GM21381 (cell line): ENCODE measurements around the gene ARL2BP.

ENCODE experiments used
- ATAC-seq: cut with Tn5 transposase; IDR thresholded peaks from one replicate; pipeline ENCODE4 v1.9.1; 2021; ENCODE audit warnings: mild to moderate bottlenecking, moderate library complexity; ENCODE audit not compliant: unreplicated experiment

The ARL2BP gene

DNA sequence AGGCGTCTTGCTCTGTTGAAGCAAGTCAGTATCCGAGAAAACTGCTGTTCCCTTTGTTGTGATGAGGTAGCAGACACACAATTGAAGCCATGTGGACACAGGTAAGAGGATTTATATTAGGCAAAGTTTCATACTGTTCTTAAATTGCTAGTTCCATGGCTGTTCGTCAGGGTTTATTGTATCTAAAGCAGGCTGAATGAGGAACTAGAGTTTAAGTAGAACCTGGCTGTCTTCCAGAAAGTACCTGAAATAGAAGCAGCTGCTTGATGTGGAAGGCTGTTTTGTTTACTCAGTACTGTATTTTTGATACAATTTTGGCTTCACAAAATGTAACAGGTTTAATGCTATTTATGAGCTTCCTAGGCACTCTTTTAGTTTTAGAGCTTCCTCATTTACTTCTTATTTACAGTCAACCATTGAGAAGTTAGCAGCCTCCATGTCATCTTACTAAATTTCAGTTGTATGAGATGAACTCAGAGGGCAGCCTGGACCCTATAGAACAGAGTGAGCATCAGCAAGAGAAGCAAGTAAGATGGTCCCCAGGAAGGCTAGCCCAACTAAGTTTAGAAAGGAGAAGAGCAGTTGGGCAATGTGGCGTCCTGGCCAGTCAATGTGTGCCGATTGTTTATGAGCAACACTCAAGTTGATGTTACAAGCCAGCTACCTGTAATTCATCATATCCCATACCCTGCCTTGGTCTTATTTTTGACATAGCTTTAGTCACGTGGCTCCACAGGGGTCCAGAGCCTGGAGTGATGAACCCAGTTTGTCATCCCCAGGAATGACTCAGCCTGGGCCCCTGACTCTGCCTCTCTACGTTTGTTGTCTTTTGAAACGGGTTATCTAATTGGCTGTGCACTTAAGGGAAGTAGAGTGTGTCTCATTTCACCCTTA lies 9.7 kb upstream of the ARL2BP start:
- no peak for ATAC-seq

DNA sequence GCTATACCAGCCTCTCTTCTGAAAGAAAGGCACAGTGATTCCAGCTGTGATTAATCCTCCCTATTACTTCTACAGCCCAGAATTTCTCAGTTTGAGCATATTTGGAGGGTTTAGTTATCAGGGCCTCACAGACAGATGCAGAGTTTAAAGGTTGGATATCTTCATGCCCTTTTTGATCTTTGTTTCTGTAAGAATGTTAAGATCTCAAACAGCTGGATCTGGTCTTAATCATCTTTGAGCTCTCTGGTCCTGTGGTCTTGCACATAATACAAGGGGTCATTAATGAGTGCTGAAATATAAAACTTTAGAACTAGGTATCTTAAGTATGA lies 9.1 kb upstream of the ARL2BP start:
- ATAC-seq: no peak

DNA sequence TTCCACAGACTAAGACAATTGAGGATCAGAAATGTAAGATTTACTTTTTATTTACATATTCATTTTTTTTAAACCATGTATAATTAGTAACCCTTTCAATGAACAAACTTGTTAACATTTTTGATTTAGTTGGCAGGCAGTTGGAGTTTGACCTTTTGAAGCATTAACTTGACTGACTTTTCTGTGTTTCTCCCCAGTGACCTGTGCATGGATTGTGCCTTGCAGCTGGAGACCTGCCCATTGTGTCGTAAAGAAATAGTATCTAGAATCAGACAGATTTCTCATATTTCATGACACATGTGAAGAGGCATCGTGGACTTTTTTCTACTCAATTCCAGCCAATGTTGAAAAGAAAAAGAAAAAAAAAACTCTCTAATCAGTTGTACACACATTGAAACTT lies 6.4 kb upstream of the ARL2BP start:
- no peak for ATAC-seq

DNA sequence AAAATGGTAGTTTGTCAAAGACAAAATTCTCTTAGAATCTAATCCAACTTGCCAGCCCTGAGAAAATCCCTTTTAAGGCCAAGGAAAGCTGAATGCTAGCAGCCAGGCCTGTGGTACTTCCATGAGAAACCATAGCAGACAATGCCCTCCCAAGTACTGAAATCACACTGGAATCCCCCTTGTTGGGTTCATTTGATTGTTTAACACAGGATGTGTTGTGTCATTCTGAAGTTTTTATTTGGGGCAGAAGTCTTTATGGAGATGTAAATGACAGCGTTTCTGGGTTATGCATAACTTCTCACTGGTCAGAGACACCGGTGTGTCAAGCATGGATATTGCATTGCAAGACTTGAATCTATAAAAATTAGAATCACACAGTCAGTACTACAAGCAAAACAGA lies 6.0 kb upstream of the ARL2BP start:
- ATAC-seq: no peak

DNA sequence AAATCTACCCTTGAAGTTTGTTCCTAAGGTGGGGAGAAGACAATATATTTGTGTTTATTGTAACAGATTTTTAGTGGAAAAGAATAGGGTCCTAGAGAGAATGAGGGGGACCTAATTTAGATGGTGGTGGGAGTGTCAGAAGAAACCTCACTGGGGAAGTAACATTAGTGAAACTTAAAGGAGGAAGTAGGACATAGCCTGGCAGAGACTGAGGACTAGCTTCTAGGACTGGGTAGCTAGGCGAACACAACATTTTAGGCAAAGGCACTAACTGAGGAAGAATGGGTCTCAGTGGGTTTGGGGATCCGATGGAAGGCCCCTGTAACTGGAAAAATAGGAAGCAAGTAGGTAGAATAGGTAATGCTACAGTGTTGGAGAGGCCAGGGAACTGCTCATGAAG lies 4.2 kb upstream of the ARL2BP start:
- no peak for ATAC-seq

DNA sequence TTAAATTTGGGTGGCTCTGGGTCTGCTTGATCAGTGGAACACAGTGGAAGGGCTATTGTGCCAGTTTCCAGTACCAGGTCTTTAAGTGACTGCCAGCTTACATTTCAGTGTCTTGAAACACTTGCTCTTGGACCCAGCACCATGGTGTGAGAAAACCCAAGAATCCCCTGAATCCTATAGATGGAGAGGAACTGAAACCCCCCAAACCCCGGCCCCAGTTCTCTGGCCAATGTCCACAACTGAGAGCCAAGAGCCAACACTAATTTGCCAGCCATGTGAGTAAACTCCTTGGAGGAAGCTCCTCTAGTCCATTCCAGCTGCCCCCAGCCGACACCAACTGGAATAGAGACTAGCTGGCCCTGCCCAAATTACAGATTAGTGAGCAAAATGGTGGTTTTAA lies 2.4 kb upstream of the ARL2BP start:
- ATAC-seq: no peak

DNA sequence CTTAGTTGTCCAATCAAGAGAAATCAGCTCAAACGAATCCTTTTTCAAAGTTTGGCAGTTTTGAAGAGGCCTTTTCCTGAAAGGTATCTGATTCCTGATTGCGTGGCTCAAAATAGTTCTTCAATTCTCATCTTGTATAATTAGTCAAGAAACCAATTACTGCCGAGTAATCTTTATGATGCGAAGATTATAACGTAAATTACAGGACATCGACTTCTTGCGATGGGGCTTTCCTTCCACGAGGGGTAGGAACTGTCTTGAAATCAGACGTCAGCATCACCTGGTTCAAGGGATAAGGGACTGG lies 644 bp upstream of the ARL2BP start:
- no peak for ATAC-seq

DNA sequence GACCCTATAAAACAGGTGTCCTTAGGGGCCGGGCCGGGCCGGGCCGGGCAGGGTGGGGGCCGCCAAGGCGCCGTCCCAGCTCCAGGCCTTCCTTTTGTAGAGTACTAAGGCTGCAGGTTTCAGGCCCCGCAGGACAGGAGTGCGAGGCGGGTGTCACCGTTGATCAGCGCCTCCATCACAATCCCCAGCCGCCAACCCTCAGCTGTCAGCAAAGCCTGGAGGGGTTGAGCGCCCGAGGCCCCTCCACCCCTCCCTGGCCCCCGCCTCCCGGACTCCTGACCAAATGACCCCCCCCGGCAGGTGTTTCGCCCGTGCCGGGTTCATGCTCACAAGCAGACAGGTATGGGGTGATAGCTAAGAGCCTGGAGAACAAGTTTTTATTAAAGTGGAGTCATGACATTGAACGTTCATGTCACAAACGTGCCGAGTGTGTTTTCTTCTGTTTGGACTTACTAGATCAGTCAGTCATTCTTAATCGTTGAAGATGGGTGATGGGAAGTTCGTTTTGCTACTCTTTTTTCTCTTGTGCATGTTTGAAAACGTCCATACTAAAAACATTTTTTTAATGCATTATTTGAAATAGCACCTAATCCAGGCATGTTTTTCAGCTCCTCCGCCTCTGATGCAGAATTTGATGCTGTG lies 534 bp downstream of the ARL2BP start:
- ATAC-seq: no peak

DNA sequence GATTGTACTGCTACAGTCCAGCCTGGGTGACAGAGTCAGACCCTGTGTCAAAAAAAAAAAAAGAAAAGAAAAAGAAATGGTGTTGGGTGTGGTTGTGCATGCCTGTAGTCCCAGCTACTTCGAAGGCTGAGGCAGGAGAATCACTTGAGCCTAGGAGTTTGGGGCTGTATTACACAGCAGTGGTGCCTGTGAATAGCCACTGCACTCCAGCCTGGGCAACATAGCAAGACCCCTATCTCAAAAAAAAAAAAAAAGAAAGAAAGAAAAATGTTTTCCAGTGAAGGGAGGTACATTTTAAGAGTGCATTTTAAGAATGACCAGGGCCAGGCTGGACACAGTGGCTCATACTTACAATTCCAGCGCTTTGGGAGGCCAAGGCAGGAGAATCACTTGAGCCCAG lies 6.3 kb downstream of the ARL2BP start:
- no peak for ATAC-seq

DNA sequence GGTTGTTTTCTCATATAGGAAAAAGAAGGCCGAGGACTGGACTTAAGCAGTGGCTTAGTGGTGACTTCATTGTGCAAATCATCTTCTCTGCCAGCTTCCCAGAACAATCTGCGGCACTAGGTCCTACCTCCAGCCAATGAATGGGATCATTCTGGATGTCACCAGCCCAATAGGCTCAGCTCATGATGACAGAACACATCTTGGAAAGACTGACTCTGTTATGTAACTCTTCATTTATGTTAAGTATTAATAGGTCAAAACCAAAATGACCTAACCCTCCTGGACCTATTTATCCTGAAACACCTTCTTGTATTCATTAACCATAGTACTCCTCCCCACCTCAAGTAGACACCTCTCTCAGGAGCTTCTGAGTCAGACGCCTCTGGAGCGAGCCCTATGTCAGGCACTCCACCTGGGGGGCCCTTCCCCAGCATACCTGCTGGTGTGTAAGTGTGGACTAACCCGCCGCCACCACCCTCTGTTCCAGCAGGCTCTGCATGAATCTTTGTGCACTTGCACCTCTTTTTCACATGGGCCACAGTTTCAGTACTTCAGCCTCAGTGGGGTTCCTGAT lies 7.2 kb downstream of the ARL2BP start:
- no peak for ATAC-seq

DNA sequence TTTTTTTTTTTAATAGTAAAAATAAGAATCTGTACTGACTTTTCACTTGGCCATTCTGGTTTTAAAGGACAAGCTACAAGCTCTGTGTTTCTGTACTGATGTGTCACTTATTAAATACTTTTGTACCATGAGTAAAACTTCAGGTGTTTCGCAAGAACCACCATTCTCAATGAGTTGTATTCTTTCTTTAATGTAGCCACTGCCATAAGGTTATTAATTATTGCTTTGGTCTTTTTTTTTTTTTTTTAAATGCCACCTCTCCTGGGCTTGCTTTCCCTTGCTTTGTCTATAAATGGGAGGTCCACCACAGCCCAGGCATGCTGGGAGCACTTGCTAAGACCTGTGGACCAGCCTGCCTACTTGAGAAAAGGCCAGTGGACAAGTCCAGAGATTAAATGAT lies 8.4 kb downstream of the ARL2BP start:
- ATAC-seq: no peak

DNA sequence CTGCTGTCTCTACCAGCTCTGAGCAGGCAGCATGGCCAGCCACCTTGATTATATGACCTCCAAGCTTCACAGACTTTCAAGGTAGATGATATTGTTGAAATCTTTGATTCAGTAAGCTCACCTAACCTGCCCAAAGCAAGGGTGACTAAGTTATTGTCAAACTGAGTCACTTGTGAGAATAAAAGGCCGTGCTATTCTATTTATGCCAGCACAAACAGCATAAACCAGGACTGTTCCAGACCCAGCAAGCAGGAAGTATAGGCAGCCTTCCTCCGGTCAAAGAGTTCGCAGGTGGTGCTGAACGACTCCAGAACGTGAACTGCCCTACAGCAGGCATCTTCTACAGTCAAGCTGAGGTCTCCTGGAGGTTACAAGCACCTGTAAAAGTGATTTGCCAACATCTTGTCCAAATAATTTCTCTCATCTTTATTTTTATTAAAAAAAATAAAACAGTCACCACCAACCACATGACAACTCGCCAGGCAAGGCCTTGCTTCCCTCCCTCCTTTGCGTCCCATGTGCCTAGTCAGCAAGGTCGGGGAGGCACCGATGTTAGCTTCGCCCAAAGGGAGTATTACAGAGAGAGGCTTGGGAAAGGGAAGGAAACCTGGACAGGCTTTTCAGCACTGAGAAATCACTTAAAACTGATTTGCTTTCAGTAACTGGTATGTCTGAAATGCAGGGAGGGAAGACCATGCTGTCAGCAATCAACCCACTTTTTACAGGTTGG lies 10.8 kb downstream of the ARL2BP start:
- no peak for ATAC-seq

DNA sequence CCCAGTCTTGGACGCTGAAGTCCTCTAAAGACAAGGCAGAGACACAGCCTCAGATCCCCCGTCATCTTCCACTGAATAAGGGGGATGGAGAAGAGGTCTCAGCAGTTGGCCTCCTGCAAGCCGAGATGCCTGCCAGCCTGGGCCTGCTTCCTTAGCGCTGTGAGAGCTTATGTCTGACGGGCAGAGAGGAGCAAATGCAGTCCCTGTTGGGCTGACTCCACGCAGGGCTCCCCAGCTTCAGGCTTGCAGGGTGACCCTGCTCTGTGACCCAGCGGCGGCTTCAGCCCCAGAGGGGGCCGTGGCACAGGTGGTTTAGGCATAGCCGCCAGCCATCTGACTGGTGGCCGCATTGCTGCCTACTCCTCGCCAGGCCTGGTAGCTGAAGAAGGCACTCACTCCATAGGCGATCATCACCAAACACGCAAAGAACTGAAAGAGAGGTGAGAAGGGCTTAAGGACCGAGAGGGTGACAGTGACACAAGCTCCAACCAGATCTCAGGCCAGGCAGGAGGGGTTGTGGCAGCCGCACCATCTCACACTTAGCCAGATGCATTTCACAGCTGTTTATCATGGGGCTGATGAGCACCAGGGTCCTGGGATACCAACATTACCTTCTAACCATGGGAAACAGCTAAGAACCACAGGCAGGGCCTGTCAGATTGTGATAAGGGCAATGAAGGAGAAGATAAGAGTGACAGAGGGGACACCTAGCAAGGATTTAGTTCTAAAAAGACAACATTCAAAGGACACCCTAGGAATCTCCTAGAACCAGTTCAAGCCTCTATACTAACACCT lies 11.7 kb downstream of the ARL2BP start:
- ATAC-seq: no peak

DNA sequence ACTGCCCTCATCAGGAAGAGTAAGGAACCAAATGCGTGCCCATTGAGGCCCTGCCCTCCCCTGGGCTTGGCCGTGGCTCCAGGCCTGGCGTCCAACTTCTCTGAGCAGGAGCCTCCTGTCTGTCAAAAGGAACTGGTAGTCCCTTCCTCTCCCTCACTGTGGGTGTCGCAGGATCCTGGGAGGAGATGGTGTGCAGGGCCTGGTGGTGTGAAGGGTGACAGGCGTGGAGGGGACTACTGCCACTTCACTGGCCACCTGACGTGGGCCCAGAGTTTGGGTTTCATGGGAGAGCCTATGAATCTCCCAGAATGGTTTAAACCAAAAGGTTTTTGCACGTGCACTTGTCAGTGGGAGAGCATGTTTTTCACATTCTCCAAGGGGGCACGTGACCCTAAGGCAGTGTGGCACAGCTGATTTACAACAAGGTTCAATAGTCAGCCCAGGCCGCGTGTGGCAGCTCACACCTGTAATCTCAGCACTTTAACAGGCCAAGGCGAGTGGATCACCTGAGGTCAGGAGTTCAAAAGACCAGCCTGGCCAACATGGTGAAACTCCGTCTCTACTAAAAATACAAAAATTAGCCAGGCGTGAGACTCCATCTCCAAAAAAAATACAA lies 12.5 kb downstream of the ARL2BP start:
- ATAC-seq: no peak

DNA sequence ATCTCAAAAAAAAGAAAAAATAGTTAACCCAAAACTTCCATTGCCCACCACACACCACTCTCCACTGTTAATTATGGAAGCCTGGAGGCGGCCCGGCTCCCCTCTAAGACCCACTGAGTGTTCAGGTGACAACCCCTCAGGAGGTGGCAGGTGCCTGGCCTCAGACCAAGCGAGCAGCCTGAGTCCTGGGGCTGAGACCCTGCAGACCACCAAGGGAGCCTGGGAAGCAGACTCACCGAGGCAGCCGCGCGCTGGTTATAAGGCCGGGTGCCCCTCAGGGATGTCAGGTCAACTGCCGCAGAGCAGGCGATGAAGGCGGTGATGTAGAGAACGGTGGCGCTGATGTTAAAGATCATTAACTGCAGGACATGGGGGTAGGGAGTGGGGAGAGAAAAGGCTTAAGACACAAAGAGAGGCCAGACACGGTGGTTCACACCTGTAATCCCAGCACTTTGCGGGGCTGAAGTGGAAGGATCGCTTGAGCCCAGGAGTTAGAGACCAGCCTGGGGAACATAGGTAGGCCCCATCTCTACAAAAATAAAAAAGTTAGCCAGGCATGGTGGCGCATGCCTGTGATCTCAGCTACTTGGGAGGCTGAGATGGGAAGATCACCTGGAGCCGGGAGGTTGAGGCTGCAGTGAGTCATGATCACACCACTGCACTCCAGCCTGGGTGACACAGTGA lies 13.3 kb downstream of the ARL2BP start:
- no peak for ATAC-seq

DNA sequence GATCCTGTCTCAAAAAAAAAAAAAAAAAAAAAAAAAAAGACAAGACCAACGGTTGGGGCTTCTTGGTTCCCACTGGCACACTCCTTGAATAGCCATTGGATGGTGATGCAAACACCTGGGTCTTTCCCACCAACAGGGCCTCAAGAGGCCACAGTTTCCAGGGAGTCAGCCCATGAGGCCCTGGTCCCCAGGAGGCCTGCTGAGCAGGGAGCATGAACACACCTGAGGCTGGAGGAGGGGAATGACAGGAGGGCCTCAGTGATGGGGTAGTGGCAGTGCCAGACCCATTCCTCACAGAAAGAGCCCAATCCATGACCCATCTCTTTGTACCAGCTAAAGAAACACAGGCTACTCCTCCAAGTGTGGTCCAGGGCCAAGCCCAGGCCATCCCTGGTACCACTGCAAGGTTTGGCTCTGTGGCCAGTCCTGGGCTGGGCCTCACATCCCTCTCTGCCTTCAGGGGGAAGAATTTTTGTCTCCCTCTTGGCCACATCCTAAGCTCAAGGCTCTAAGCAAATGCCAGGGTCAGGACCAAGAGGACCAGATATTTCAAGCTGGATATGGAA lies 13.9 kb downstream of the ARL2BP start:
- no peak for ATAC-seq

DNA sequence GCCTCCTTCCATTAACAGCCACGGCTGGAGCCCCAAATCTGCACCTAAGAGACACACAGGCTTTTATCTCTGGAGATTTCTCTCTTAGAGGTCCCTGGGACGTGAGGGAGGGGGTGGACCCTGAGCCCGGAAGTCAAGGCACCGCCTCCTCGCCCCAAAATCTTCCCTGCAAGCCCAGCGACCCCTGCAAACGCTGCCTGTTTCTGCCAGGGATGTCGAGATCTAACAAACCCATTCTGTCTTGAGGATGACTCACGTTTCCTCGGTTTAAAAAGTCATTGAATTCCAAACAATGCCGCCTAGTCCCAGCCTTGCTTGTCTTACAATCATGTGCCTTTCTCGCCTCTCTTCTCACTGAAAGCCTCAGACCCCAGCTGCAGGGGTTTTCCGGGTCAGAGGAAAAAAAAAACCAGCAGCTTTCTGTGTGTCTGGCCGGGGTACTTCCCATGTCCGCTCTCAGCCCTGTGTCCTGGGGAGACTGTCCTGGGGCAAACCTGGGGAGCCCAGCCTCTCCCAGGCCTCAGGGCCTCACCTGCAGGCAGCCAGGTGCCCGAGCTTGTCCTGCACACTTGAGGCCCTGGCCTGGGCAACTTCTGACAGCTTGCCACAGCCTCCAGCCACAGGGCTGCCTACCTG lies 15.4 kb downstream of the ARL2BP start:
- no peak for ATAC-seq

DNA sequence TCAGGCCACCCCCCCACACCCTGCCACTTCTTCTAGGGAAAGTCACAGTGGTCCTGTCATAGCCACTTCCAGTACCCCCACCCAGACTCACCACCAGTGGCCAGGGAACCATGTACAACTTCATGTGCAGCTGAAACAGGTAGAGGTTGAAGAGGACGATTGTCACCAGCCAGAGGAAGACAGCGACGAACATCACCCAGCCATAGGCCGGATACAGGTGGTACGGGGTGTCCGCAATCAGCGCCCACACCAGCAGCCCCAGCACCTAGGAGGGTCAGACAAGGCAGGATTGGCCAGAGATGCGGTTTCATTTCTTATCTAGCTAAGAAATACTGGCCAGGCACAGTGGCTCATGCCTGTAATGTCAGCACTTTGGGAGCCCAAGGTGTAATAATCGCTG lies 16.7 kb downstream of the ARL2BP start:
- no peak for ATAC-seq

DNA sequence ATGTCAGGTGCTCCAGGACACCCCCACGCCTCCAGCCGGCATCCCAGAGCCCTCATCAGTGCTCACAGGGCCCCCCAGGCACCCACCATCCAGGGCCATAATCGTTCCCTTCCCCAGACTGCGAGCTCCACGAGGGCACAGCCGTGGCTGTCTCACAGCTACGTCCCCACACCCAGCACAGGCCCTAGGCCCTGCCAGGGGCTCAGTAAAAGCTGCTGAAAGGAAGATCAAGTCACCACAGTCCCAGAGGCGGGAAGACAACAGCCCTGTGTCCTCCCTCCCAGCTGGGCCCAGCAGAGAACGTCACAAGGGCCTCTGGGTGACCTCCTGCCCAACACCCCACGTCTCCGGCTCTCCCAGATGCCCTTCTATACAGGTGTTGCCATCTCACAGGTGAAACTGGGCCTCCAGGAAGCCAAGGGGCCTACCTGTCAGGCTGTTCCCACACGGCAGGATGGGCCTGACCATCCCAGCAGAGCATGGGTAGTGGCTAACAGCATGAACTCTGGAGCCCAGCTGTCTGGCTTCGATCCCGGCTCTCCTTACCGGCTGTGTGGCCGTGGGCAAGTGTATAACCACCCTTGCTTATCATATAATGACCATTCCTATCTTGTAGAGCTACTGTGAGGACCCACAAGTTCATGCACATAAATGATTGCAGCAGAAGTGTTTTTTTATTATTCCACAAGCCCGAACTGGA lies 17.9 kb downstream of the ARL2BP start:
- no peak for ATAC-seq
